ENCODE results near the gene ISOC1.

Gene ISOC1

DNA sequence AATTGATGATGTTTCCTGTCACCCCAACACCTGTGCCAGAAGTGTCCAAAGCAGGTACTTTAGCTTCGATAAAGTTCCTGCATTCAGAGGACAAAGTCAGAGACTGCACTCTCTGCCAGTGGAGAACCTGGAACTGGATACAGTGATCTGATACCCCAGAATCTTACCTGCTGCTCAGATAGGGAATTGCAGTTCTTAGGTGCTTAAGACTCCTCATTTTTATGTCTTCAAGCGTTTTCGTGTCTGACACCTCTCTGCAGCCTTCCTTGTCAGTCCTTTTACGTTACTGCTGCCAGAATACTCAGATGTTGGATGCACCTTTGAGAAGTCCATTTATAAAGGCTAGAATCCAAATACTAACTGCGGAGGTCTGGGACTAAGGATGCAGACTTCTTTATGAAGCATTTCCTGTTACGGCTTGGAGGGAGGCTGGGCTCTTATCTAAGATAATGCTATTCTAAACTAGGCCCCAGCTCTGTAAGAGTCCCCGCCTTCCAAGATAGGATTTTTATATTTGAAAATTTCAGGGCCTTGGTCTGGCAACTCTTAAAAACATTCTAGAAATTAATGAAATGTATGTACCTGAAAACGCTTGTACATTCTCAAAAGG, 1.9 kb downstream of the ISOC1 start:
- no peak for DNase-seq

DNA sequence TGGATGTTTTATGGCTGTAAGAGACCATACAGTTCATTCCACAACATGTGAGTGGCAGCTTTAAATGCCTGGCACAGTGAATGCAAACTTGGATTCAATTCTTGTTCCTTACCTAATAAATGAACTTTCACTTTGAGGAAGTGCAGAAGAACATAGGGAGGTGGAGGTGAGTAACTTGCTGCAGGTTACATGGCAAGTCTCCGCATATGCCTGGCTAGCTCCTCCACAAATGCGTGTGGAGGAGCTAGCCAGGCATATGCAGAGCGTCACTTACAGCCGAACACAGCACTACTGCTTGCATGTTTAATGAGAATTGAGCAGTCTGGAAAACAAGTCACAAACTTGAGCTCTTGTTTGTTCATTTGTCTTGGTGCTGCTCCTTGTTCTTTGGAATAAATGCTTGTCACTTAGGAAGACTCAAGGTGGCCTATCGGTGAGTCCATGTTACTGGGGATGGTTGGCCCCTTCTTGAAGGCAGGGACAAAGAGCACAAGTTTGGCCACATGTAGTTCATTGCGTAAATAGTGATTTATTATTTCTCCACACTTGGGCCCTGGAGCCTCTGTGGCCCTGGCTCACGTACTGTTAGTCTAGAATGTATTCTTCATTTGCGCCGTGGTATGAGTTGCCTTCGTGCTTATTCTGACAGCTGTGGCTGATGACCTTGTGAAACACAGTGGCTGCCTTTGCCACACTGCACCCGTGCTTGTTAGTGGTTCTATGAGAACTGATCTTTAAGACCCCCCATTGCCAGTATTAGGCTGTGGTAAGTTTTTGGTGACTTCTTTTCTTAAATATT, 3.1 kb downstream of the ISOC1 start:
- DNase-seq = no peak

DNA sequence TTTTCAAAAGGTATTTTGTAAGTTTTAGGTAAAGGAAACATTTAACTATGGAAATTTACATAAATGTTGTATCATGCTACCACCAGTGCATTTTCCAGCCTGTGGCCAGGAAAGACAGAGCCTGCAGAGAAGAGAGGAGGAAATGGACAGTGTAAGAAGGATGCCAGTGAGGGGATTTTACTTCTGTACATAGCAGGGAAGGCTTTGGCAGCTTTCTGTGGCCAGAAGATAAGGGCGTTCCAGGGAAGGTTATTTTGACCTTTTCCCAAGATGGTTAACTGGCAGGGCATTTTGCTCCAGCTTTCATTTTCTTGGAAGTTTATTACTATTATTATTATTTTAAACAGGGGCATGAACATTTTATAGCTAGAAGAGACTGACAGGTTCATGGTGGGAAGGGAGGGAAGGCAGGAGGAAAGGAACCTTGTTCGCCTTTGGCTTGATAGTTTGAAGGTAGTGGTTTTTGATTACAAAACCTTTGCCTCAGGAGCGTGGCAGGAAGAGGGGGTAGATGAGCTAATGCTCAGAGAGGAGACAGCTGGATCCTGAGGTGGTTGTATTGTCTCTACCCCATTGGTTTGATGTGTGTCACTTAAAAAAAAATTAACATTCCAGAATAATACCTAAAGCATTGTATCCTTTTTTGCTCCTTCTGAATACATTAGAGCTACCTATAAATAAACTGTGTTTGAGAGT, 4.1 kb downstream of the ISOC1 start:
- DNase-seq = no peak

DNA sequence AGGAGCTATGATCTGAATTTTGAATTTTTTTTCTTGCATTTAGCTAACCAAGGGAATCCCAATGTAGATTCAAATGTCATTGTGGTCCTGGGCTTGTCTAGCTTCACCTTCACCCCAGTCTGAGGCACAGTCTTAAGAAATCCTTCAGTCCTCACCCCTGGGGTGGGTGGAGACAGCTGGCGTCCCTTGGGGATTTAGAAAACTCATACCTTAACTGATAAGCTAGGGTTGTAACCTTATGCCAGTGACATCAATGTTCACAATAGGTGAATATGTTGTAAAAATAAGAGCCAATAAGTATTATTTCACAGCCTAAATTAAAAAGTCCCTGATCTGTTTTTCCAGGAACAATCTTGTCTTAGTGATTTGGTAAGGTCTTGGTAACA, 4.6 kb downstream of the ISOC1 start:
- DNase-seq = no peak

DNA sequence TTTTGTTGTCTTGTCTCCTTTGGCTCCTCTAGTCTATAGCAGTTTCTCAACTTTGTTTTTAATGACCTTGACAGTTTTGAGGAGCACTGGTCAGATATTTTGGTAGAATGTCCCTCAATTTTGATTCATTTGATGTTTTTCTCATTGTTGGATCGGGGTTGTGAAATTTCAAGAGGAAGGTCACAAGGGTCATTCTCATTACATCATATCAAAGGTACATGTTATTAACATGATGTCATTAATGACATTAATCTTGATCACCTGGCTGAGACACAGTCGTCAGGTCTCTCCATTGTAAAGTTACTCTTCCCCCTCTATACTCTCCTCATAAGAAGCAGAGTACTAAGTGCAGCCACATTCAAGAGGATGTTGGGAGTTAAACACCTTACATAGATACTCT, 7.2 kb downstream of the ISOC1 start:
- DNase-seq = no peak

DNA sequence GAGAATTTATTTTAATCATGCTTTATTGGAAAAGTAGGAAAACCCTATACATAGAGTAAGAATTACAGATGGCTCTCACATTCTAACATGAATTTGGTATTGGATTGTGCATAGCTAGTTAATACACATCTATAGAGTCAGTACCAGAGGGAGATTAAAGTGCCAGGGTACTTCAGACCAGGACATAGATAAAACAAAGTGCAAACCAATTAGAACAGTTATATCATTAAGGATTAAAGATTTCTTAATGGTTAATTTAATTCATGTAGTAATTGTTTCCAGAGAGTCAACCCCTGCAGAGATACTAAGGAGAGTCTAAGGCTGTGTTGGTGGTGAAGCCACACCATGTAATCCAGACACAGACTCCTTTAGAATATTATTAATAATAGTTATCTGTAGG, 8.8 kb downstream of the ISOC1 start:
- no peak for DNase-seq

DNA sequence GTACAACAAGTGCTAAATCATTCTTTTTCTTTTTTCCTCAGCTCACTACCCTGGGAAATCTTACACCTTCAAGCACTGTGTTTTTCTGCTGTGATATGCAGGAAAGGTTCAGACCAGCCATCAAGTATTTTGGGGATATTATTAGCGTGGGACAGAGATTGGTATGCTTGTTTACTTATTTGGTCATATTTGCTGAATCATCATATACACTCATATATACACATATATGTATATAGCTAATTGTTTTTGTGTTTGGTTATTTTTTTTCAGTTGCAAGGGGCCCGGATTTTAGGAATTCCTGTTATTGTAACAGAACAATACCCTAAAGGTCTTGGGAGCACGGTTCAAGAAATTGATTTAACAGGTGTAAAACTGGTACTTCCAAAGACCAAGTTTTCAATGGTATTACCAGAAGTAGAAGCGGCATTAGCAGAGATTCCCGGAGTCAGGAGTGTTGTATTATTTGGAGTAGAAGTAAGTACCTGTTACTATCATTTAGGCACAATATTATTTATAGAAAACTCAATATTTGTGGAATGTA, 10.4 kb downstream of the ISOC1 start:
- DNase-seq = no peak

DNA sequence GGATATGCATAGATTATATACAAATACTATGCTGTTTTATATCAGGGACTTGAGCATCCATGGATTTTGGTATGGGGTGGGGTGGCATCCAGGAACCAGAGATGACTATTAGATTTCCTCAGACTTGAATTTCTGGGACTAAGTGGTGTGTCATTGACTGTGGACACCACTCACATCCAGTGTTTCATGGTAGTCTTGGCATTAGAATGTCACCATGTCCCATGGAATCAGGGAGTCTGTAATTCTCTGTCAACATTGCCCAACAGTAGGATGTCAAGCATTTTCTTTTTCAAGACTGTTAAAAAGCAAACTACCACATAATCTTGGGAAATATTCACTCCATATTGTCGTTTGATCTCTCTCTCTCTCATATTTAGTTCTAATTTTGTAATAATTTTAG, 13.1 kb downstream of the ISOC1 start:
- DNase-seq = no peak

DNA sequence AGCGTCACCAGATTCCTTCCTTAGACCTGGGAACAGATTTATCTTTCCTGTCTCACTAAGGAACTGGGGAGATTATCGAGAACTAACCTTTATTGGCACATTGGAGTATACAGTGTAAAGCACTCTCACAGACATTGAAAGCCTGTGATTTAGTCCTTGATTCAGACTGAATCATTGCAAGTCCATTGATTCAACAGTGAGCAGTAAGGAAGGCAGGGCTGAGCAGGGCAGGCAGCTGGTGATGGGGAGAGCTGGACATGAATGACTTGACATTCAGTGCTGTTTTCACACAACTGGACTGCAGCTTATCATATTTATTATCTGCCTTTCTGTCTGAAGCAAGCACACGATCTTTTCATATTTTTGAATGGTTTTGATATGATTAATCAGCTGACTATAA, 16.2 kb downstream of the ISOC1 start:
- no peak for DNase-seq

DNA sequence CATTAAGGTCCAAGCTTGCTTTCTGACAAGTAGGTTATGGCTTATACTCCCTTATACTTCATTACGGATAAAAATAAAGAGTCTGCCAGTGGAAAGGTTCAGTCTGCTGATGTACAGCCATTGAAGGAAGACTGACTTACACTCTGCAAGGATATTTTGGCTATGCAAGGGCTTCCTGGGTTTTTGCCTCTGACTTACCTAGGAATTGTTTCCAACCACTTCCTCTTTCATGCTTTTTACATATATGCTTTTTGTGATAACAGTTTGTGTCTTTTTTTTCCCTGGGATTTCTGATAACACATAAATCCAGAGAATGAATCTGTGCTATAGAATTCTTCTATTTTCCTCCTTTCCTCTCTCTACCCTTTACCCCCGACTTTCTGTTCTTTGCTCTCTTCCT, 16.8 kb downstream of the ISOC1 start:
- DNase-seq = no peak

DNA sequence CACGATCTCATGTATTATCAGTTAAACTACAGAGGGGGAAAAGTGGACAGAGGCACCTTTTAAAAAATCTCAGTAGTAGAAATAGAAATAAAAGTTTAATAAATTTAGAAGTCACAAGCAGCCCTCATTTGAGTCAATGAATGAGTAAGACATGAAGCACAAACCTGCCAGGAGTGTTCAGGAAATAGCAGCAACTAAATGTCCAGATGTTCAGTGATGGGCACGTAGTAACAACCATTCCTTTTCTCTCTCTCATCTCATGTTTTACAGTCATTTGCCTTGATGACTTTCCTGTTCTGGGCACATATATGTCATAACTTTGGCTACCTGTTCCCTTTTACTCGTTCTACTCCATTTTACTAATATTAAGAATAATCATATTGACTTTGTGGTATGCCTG, 17.7 kb downstream of the ISOC1 start:
- no peak for DNase-seq

DNA sequence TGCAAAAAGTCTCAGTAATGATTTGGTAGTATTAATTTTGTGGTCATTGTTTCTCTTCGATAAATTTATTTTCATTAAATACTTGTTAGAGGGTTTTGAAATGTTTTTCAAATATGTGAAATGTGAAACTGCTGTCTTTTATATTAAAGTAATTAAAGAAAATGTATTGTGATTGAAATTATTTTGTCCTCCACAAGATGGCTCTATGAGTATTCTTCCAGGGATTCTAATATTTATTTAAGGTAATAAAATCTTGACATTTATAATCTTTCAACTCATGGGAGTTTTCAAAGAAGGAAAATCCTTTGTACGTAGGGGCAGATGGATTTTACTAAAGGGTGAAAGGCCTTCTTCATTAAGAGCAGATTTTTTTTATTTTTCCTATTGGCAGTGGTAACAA, 19.3 kb downstream of the ISOC1 start:
- DNase-seq = no peak

DNA sequence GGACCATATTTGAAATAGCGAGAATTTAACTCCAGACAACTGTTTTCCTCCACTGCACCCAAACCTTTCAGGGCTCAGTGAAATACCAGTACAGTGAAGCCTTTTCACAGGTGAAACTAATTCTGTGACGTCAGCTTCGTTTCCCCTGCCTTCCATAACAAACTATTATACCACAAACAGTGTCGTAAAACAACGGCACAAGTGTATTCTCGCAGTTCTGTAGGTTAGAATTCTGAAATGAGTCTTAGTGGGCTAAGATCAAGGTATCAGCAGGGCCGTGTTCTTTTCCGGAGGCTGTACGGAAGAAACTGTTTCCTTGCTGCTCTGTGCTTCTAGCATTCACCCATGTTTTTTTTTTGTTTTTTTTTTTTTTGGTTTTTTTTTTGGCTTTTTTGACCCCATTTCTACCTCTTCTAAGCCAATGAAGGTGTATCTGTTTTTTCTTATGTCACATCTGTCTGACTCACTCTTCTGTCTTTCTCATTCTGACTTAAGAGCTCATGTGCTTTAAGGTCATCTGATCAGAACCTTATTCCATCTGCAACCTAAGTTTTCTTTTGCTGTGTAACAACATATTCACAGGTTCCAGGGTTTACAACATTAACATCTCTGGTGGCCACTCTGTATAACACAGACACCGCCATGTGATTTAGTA, 20.1 kb downstream of the ISOC1 start:
- DNase-seq = no peak

DNA sequence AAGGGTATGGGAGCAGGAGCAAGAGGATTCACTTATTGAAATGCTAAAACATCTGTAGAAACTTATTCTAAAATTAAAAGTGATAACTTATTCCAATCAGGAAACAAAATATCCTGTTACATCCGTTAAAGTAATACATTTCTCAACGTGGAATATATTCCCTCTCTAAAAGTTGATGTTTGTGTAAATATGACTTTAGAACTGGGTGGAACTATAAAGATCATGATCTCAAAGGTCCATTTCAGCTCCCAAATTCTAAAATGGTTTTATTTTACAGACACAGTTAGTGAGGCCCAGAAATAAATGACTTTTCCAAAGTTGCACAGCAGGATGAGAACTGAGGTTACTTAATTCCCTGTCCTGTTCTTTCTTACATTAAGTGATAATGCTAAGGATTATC, 21.1 kb downstream of the ISOC1 start:
- DNase-seq = no peak

DNA sequence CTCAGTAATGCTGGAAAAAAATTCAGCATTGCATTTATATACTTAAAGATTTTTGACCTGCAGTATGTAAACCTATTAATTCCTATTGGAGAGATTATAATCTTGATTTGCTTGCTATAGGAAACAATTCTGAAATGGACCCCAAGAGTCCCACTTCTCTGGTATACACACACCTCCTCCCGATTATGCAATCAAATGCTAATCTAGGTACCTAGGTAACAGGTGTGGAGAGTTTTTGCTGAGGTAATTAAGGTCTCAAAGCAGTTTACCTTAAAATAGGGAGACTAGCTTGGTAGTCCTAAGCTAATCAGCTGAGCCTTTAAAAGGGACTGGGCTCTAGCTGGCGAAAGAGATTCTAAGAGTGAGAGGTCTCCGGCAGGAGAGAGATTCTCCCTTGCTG, 22.2 kb downstream of the ISOC1 start:
- DNase-seq = no peak

DNA sequence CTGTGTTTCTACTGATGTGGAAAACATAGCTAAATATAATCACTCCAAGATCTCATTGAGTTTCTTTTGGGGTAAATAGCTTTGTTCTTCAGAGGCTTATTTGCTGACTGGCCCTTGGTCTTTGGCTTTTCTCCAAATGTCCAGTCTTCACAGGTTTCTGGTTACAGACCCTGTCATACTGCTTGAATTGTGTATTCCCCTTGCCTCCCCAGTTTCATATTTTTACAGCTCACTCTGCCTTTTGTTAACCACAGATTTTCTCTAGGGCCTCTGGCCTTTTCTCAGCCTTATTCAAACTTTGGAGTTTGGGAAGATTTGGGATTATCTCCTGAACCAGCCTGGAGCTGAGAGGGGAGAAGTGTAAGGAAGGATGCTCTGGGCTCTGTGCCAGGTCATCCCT, 23.9 kb downstream of the ISOC1 start:
- no peak for DNase-seq

DNA sequence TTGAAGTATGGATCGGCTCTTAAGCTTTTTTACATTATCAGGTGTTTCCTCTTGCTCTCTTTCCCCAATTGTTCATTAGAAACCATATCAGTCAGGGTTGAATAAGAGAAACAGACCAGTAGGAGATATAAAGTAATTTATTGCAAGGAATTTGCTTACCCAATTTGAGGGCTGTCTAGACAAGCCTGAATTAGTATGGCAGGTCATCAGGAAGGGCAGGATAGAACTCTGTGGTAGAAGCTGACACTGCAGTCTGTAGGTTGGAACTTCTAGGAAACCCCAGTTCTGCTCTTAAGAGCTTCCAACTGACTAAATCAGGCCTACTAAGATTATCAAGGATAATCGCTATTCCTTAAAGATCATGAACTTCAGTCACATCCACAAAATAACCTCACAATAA, 24.3 kb downstream of the ISOC1 start:
- DNase-seq = no peak

DNA sequence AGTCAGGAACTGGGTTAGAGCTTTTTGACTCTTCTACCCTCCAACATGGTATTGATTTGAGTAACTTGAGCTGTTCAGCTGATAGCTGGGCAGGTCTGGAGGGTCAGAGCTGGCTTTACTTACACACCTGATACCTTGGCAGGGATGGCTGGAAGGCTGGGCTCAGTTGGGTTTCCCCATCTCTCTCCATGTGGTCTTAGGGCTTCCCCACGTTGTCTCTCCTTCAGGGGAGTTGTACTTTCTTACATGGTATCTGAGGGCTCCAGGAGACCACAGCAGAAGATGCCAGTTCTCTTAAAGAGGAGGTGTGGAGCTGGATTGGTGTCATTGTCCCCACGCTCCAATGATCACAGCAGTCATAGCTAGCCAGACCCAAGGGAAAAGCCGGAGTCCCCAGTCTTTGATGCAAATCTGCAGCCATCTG, 25.6 kb downstream of the ISOC1 start:
- DNase-seq = no peak

DNA sequence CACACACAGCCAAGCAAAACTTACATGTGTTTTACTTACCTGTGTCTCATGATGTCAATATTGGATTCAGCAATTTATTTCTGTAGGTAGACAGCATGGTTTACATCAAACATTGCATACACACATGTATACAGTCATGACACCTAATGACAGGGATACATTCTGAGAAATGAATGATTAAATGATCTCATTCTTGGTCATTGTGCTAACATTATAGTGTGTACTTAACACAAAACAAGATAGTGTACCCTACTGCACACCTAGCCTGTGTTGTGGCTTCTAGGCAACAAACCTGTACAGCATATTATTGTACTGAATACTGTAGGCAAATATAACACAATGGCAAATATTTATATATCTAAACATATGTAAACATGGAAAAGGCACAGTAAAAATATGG, 28.0 kb downstream of the ISOC1 start:
- no peak for DNase-seq

DNA sequence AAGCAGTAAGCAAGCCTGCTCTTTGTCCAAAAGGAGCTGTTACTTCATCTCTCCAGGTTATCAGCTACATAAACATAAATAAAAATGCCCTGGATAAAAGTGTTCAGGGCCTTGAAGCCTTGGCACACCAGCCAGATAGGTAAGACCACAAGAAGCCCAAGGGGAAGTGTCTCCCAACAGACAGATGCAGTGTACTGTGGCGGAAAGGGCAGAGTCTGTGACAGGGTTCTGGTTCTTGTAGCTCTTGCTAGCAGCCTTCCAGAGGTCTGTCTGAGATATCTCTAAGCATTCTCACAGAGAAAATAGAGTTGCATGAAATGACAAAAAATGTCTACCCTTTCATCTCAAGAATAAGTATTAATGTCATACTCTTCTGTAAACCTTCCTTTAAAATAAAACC, 30.1 kb downstream of the ISOC1 start:
- no peak for DNase-seq

DNA sequence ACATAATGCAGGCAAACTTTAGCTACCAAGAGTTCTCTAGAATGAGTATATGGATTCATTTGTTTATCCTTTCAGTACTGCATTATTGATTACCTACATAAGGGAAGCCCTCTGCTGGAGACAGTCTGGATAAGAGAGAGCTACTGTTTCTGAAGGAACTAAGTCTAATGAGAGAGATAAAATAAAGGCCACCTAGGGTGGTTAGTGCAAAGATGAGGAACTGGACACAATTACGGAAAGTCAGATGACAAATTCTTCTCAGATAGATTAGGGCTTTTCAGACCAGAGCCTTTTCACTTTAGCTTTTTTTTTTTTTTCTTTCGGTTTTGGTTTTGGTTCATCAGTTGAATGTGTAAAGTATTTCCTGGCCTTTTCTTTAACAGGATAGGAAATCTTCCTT, 31.3 kb downstream of the ISOC1 start:
- peak in 2 of 4 experiments; percentile 3 to 11 for DNase-seq

DNA sequence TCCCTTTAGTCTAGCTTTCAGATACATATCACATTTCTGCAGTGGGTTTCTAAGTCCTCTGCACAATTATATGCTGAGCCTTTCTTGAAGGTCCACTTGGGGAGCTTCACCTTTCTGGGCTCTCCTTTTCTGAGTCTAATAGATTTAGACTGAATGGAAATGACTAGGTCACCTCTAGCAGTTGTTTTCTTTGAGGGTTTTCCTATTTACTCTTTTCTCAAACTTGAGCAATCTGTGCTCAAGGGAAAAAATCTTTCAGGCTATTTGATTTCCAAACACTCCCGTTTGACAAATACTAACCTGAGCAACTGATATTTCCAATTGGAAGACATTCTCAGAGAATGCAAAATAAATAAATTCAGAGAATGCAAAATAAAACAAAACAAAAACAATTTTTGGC, 39.0 kb downstream of the ISOC1 start:
- no peak for DNase-seq

DNA sequence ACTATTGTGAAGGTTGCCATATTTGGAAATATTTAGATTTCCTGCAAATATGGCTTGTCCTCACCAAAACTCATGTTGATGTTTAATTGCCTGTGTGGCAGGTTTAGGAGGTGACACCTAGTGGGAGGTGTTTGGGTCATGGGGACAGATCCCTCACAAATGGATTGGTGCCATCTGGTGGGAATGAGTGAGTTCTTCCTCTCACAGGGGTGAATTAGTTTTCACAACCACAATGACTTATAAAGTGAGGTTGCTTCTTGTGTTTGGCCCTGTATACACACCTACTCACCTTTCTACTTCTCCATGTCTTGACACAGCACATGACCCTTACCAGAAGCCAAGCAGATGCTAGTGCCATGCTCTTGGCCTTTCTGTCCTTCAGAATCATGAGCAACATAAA, 41.1 kb downstream of the ISOC1 start:
- DNase-seq = peak in 3 of 4 experiments; percentile 5 to 22 (median 11)
